NT2/D1 (cell line): Measurements from ENCODE around the gene WEE2.

Experiments used
- DNase-seq: peaks from one replicate; pipeline ENCODE4 v3.0.0-alpha.2; 2011; ENCODE audit warnings: low read depth, low spot score
- H3K27me3 ChIP-seq: 2 replicates; pipeline ENCODE4 v1.6.0; 2011; ENCODE audit warnings: mild to moderate bottlenecking; ENCODE audit not compliant: insufficient read length, insufficient read depth
- H3K36me3 ChIP-seq: 2 replicates; pipeline ENCODE4 v1.6.1; 2011; ENCODE audit warnings: mild to moderate bottlenecking, low read length, mixed read lengths; ENCODE audit not compliant: insufficient read depth, insufficient read length
- H3K4me1 ChIP-seq: 2 replicates; pipeline ENCODE4 v1.5.1; 2011; ENCODE audit not compliant: insufficient read depth, insufficient read length
- H3K4me3 ChIP-seq: 2 replicates; pipeline ENCODE4 v1.5.1; 2011; ENCODE audit warnings: low read depth; ENCODE audit not compliant: insufficient read length
- H3K9ac ChIP-seq: 2 replicates; pipeline ENCODE4 v1.6.0; 2011; ENCODE audit warnings: low read depth; ENCODE audit not compliant: insufficient read length
- H3K9me3 ChIP-seq: 2 replicates; pipeline ENCODE4 v1.5.1; 2011; ENCODE audit warnings: mild to moderate bottlenecking, low read length; ENCODE audit not compliant: insufficient read depth
- SUZ12 ChIP-seq: IDR thresholded peaks from 2 replicates; pipeline ENCODE4 v1.6.1; 2011; ENCODE audit not compliant: insufficient read length, insufficient read depth; ENCODE audit errors: extremely low read depth
- YY1 ChIP-seq: IDR thresholded peaks from 2 replicates; pipeline ENCODE4 v1.6.1; 2011; ENCODE audit not compliant: insufficient read length, insufficient read depth
- ZNF274 ChIP-seq: IDR thresholded peaks from 2 replicates; pipeline ENCODE4 v1.6.1; 2011; ENCODE audit warnings: mild to moderate bottlenecking, low read depth, low read length

The WEE2 gene

DNA sequence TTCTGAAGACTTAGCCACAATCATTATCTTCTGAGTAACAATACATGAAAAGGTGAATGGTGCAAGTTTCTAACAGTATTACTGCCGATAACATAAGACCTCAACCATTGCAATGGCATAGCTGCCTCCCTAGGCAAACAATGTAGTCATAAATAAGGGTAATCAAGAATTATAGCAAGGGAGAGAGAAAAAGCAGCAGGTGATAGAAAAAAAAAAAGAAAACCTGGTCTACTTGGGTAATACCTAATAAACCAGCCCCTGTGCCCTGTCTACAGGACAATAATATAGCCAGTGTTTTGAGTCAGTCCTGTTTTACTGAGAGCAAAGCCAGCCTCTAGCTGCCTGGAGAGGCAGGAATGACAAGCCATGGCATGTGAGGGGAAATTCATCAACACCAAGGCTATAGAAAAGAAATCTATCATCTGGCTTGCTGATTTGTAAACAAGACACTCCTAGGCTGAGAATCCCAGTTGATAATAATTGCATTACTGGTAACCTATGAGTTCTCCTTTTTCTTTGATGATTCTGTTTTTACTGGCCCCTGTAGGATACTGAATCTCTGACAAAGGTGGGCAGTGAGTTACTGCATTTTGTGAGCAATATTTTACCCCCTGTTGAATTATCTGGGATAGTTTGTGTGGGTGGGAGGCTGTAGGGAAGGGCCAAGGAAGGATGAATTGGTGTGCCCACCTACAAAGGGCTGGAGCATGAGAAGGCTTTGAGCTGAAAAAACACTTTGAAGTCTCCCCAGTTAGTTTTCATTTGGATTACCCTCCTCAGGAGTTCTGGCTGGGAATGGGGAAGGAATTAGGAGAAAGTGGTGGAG is 1.7 kb upstream of the WEE2 start:
- H3K27me3 ChIP-seq = peaks cover 17% of the 10 kb centered on the region
- H3K36me3 ChIP-seq = no peaks in the 10 kb centered on the region
- no peaks in the 10 kb centered on the region for H3K9me3 ChIP-seq
- TF ChIP-seq ZNF274 (no peak), SUZ12 (no peak), YY1 (no peak)
- no peak overlapping the region for H3K9ac ChIP-seq
- DNase-seq = no peak
- no peaks in the 10 kb centered on the region for H3K4me1 ChIP-seq
- no peak overlapping the region for H3K4me3 ChIP-seq

DNA sequence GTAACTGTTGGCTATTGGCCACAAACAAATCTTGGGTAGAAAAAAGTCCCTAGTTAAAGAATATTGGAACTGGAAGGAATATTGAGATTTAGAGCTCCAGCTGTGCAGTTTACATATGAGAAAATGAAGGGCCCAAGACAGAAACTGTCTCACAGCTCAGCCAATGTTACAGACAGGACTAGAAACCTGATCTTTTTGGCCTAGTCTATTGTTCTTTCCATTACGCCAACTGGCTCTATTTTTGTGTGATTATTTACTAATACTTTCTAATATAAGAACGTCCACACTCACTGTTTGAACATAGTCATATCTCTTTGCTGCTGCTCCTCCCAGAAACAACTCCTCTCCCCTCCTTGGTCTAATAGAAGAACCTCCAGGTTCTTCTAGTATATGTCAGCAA is 1.2 kb downstream of the WEE2 start:
- no peak for TF ChIP-seq YY1
- TF ChIP-seq ZNF274 = no peak
- no peak for TF ChIP-seq SUZ12
- Histone ChIP-seq H3K4me3 (no peak overlapping the region), H3K9ac (no peak overlapping the region), H3K27me3 (no peaks in the 10 kb centered on the region), H3K36me3 (no peaks in the 10 kb centered on the region), H3K4me1 (no peaks in the 10 kb centered on the region), H3K9me3 (no peaks in the 10 kb centered on the region)
- DNase-seq = no peak

DNA sequence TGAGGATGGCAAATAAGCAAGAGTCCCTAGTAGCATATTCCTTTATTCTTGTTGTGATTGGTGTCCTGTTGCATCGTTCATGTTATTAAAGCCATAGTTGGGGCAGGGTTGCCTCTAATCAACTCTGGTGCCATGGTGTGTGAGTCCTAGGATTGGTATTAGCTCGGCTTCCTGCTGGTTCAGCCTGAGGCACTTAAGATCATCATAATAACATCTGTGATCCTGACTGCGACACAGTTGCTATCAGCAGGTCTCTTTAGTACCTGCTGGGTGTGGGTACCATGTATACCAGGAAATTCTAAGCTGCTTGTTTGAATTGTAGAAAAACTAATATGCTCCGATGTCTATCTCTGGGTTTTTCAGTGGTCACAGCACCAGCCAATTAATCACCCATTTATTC is 1.6 kb downstream of the WEE2 start:
- no peak for TF ChIP-seq SUZ12
- no peak for TF ChIP-seq ZNF274
- TF ChIP-seq YY1 = no peak
- Histone ChIP-seq H3K36me3 (no peaks in the 10 kb centered on the region), H3K4me1 (no peaks in the 10 kb centered on the region), H3K27me3 (no peaks in the 10 kb centered on the region), H3K9ac (no peak overlapping the region), H3K4me3 (no peak overlapping the region), H3K9me3 (no peaks in the 10 kb centered on the region)
- no peak for DNase-seq

DNA sequence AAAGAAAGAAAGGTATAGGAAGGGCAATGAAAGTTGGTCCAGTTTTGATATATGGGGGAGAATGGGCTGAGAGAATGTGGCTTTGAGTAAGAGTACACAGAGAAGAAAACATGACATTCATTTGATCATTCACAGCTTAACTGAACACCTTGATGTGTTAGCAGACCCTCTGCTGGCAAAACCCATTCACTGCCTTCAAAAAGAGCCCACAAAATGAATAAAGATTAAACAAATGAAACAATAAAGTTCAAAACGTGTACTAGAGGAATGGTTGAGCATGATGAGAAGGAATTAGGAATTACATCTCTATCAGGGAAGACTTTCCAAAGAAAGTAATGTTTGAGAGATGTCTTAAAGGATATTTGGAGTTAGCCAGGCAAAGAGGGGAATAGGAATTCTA is 2.1 kb downstream of the WEE2 start:
- no peak for DNase-seq
- H3K27me3 ChIP-seq = no peaks in the 10 kb centered on the region
- H3K9ac ChIP-seq = no peak overlapping the region
- no peaks in the 10 kb centered on the region for H3K9me3 ChIP-seq
- no peak overlapping the region for H3K4me3 ChIP-seq
- no peaks in the 10 kb centered on the region for H3K36me3 ChIP-seq
- no peaks in the 10 kb centered on the region for H3K4me1 ChIP-seq
- TF ChIP-seq YY1 (no peak), ZNF274 (no peak), SUZ12 (no peak)

- H3K36me3 ChIP-seq = no peaks in the 10 kb centered on the region
- H3K4me1 ChIP-seq = no peaks in the 10 kb centered on the region
- no peaks in the 10 kb centered on the region for H3K27me3 ChIP-seq
- no peak for DNase-seq
- no peak for TF ChIP-seq SUZ12
- TF ChIP-seq ZNF274 = no peak
- no peak for TF ChIP-seq YY1
- no peaks in the 10 kb centered on the region for H3K9me3 ChIP-seq
- no peak overlapping the region for H3K4me3 ChIP-seq
- no peak overlapping the region for H3K9ac ChIP-seq
These were observed 4.6 kb downstream of the WEE2 start for GRCh38 chr7:141712603-141713255.

- no peak for DNase-seq
- Histone ChIP-seq H3K4me3 (no peak overlapping the region), H3K27me3 (no peaks in the 10 kb centered on the region), H3K36me3 (no peaks in the 10 kb centered on the region), H3K4me1 (no peaks in the 10 kb centered on the region), H3K9ac (no peak overlapping the region), H3K9me3 (no peaks in the 10 kb centered on the region)
- TF ChIP-seq YY1 = no peak
- no peak for TF ChIP-seq SUZ12
- TF ChIP-seq ZNF274 = no peak
These were observed 5.7 kb downstream of the WEE2 start for GRCh38 chr7:141713890-141714289.

GRCh38 chr7:141714571-141714970 is 6.4 kb downstream of the WEE2 start:
- Histone ChIP-seq H3K9ac (no peak overlapping the region), H3K9me3 (no peaks in the 10 kb centered on the region)

More at GRCh38 chr7:141714571-141714970, 6.4 kb downstream of the WEE2 start:
- no peaks in the 10 kb centered on the region for H3K4me1 ChIP-seq
- no peaks in the 10 kb centered on the region for H3K27me3 ChIP-seq
- DNase-seq = no peak
- H3K4me3 ChIP-seq = no peak overlapping the region
- no peaks in the 10 kb centered on the region for H3K36me3 ChIP-seq
- TF ChIP-seq ZNF274 = no peak
- TF ChIP-seq SUZ12 = no peak
- no peak for TF ChIP-seq YY1
